Mesendoderm (in vitro differentiated cells): ENCODE results near the gene TBX4.

Experiments used
- DNase-seq: peaks from one replicate; pipeline ENCODE4 v3.0.0; 2013
- H2AK5ac ChIP-seq: 2 replicates; pipeline ENCODE4 v1.6.1; 2013; ENCODE audit warnings: low read length, inconsistent platforms
- H2BK120ac ChIP-seq: 2 replicates; pipeline ENCODE4 v1.6.1; 2013; ENCODE audit warnings: low read depth, mild to moderate bottlenecking, low read length, moderate library complexity, mixed read lengths
- H2BK15ac ChIP-seq: replicated peaks from 2 replicates; pipeline ENCODE4 v1.6.1; 2013; ENCODE audit warnings: low read depth, mild to moderate bottlenecking, moderate library complexity
- H2BK5ac ChIP-seq: 2 replicates; pipeline ENCODE4 v1.6.1; 2013; ENCODE audit warnings: low read length, inconsistent platforms
- H3K18ac ChIP-seq: 2 replicates; pipeline ENCODE4 v1.6.1; 2013; ENCODE audit warnings: mild to moderate bottlenecking, low read length, mixed read lengths
- H3K23ac ChIP-seq: one replicate; pipeline ENCODE4 v1.6.1; 2013; ENCODE audit warnings: low read length
- H3K27ac ChIP-seq: 2 replicates; pipeline ENCODE4 v1.5.1; 2013; ENCODE audit warnings: low read depth, mild to moderate bottlenecking, inconsistent platforms, low read length, moderate library complexity
- H3K27me3 ChIP-seq: 2 replicates; pipeline ENCODE4 v1.6.1; 2013; ENCODE audit warnings: low read length, control low read depth, mild to moderate bottlenecking, inconsistent platforms; ENCODE audit not compliant: insufficient read depth, poor library complexity
- H3K36me3 ChIP-seq: 2 replicates; pipeline ENCODE4 v1.6.1; 2013; ENCODE audit warnings: low read length, inconsistent platforms; ENCODE audit not compliant: control insufficient read depth, insufficient read depth
- H3K4ac ChIP-seq: one replicate; pipeline ENCODE4 v1.6.1; 2013; ENCODE audit warnings: low read depth, mild to moderate bottlenecking, low read length, moderate library complexity
- H3K4me1 ChIP-seq: 2 replicates; pipeline ENCODE4 v1.6.1; 2013; ENCODE audit warnings: low read depth, low read length, inconsistent platforms; ENCODE audit not compliant: control insufficient read depth
- H3K4me2 ChIP-seq: 2 replicates; pipeline ENCODE4 v1.6.1; 2013; ENCODE audit warnings: low read length
- H3K4me3 ChIP-seq: 2 replicates; pipeline ENCODE4 v1.5.1; 2013; ENCODE audit warnings: mild to moderate bottlenecking, low read length
- H3K56ac ChIP-seq: one replicate; pipeline ENCODE4 v1.6.1; 2013; ENCODE audit warnings: low read length
- H3K79me1 ChIP-seq: 2 replicates; pipeline ENCODE4 v1.6.1; 2013; ENCODE audit warnings: low read length, inconsistent platforms
- H3K79me2 ChIP-seq: 2 replicates; pipeline ENCODE4 v1.6.1; 2013; ENCODE audit warnings: mild to moderate bottlenecking, low read length; ENCODE audit not compliant: control insufficient read depth, insufficient read depth
- H3K9ac ChIP-seq: 2 replicates; pipeline ENCODE4 v1.6.1; 2013; ENCODE audit warnings: low read length, inconsistent platforms
- H4K5ac ChIP-seq: one replicate; pipeline ENCODE4 v1.6.1; 2013; ENCODE audit warnings: low read length
- H4K8ac ChIP-seq: one replicate; pipeline ENCODE4 v1.6.1; 2013; ENCODE audit warnings: low read depth, mild to moderate bottlenecking, control low read depth, low read length, moderate library complexity
- WGBS: extraction: QIAGEN DNeasy Blood & Tissue Kit; methylation state at CpG from one replicate; pipeline ENCODE4 v1.1.7; 2013; ENCODE audit warnings: low lambda C conversion rate, missing lambda C conversion rate; ENCODE audit not compliant: insufficient coverage; ENCODE audit errors: extremely low coverage; 5-methylcytosine and 5-hydroxymethylcytosine counted together

The TBX4 gene

GRCh38 chr17:61486135-61487120 lies 34.2 kb downstream of the TBX4 start:
- H3K79me2 ChIP-seq, result no peaks in the 10 kb centered on the region
- H3K4me1 ChIP-seq, result peaks cover 4% of the 10 kb centered on the region
- no peak overlapping the region for H2BK15ac ChIP-seq
- H3K27me3 ChIP-seq, result no peaks in the 10 kb centered on the region
- no peak overlapping the region for H3K4ac ChIP-seq
- H3K9ac ChIP-seq, result no peak overlapping the region
- H3K79me1 ChIP-seq, result no peaks in the 10 kb centered on the region
- no peak overlapping the region for H3K23ac ChIP-seq
- H2AK5ac ChIP-seq, result no peak overlapping the region
- no CpG with 5 or more reads among the region's 22 CpGs for WGBS
- H4K5ac ChIP-seq, result no peak overlapping the region
- no peak overlapping the region for H3K18ac ChIP-seq
- no peak overlapping the region for H3K27ac ChIP-seq
- no peak overlapping the region for H2BK5ac ChIP-seq
- peak overlapping the region; percentile 17 for H3K56ac ChIP-seq
- no peak overlapping the region for H3K4me2 ChIP-seq
- no peak overlapping the region for H3K4me3 ChIP-seq
- H3K36me3 ChIP-seq, result no peaks in the 10 kb centered on the region
- H4K8ac ChIP-seq, result no peak overlapping the region
- peak; percentile 67 for DNase-seq
- H2BK120ac ChIP-seq, result no peak overlapping the region

DNA sequence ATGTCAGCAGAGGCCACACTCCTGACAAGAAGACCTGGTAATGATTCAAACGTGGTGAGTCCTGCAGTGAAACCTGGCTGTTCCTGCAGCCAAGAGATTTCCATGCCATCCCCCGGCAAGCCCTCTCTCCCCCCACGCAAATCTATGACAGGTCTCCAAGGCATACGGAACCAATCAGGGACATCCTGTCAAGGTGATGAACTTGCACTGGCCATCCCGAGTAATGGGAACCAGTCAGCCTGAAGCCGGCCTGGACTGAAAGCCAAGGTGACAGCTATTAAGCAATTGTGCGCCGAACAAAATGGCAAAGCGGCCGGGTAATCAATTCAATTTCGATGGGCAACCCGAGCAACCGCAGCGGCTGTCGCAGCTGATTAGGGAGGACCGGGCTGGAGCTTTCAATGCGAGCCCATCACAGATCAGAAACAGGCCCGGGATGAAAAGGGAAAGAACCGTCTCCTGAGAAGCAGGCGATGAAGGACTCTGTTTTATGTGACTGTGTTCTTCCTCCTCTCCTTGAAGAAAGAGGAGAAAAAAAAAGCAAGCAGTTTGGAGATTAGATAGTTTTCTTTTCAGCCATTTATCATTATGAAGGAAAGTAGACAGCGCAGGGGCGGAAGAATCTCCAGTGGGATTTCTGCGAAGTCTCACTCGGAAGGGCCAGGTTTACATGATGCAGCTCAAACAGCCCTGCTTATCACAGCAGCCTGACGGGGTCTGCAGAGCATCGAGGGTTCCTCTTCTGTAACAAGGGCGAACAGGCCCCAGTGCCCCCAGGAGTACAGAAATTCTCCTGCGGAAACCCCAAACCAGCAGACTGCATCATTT lies 35.2 kb downstream of the TBX4 start:
- no peak overlapping the region for H3K9ac ChIP-seq
- H3K4me1 ChIP-seq, result peaks cover 4% of the 10 kb centered on the region
- no peaks in the 10 kb centered on the region for H3K36me3 ChIP-seq
- no peak overlapping the region for H3K4me3 ChIP-seq
- no peak overlapping the region for H4K5ac ChIP-seq
- H3K18ac ChIP-seq, result no peak overlapping the region
- H3K23ac ChIP-seq, result no peak overlapping the region
- WGBS, result no CpG with 5 or more reads among the region's 28 CpGs
- DNase-seq, result no peak
- H2AK5ac ChIP-seq, result no peak overlapping the region
- H4K8ac ChIP-seq, result no peak overlapping the region
- H2BK120ac ChIP-seq, result no peak overlapping the region
- no peak overlapping the region for H3K27ac ChIP-seq
- H3K4me2 ChIP-seq, result no peak overlapping the region
- no peak overlapping the region for H2BK5ac ChIP-seq
- H3K4ac ChIP-seq, result no peak overlapping the region
- H3K79me1 ChIP-seq, result no peaks in the 10 kb centered on the region
- H2BK15ac ChIP-seq, result no peak overlapping the region
- no peaks in the 10 kb centered on the region for H3K79me2 ChIP-seq
- no peaks in the 10 kb centered on the region for H3K27me3 ChIP-seq
- no peak overlapping the region for H3K56ac ChIP-seq

- H3K36me3 ChIP-seq, result no peaks in the 10 kb centered on the region
- H4K5ac ChIP-seq, result no peak overlapping the region
- H3K4me3 ChIP-seq, result no peak overlapping the region
- no peak overlapping the region for H2BK5ac ChIP-seq
- no CpG with 5 or more reads among the region's 9 CpGs for WGBS
- no peaks in the 10 kb centered on the region for H3K79me1 ChIP-seq
- H2BK15ac ChIP-seq, result no peak overlapping the region
- no peak overlapping the region for H4K8ac ChIP-seq
- no peak overlapping the region for H3K18ac ChIP-seq
- H3K4me2 ChIP-seq, result no peak overlapping the region
- H3K4ac ChIP-seq, result no peak overlapping the region
- no peak for DNase-seq
- no peak overlapping the region for H2AK5ac ChIP-seq
- no peak overlapping the region for H3K23ac ChIP-seq
- H3K27ac ChIP-seq, result no peak overlapping the region
- H2BK120ac ChIP-seq, result no peak overlapping the region
- H3K56ac ChIP-seq, result no peak overlapping the region
- H3K79me2 ChIP-seq, result no peaks in the 10 kb centered on the region
- H3K27me3 ChIP-seq, result no peaks in the 10 kb centered on the region
- peaks cover 4% of the 10 kb centered on the region for H3K4me1 ChIP-seq
- H3K9ac ChIP-seq, result no peak overlapping the region
Observed at GRCh38 chr17:61487989-61488595, 35.9 kb downstream of the TBX4 start.

- Histone ChIP-seq H3K4me1 (peaks cover 4% of the 10 kb centered on the region), H3K79me2 (no peaks in the 10 kb centered on the region), H3K4me2 (no peak overlapping the region), H2BK5ac (no peak overlapping the region), H4K8ac (no peak overlapping the region), H3K36me3 (no peaks in the 10 kb centered on the region), H2AK5ac (no peak overlapping the region), H3K79me1 (no peaks in the 10 kb centered on the region), H3K56ac (no peak overlapping the region), H2BK120ac (no peak overlapping the region), H3K4me3 (no peak overlapping the region), H3K18ac (no peak overlapping the region), H2BK15ac (no peak overlapping the region), H3K4ac (no peak overlapping the region), H4K5ac (no peak overlapping the region), H3K9ac (no peak overlapping the region), H3K27me3 (no peaks in the 10 kb centered on the region), H3K27ac (no peak overlapping the region), H3K23ac (no peak overlapping the region)
- no peak for DNase-seq
- WGBS, result no CpG with 5 or more reads among the region's 16 CpGs
Observed at GRCh38 chr17:61488878-61489718, 36.9 kb downstream of the TBX4 start.

DNA sequence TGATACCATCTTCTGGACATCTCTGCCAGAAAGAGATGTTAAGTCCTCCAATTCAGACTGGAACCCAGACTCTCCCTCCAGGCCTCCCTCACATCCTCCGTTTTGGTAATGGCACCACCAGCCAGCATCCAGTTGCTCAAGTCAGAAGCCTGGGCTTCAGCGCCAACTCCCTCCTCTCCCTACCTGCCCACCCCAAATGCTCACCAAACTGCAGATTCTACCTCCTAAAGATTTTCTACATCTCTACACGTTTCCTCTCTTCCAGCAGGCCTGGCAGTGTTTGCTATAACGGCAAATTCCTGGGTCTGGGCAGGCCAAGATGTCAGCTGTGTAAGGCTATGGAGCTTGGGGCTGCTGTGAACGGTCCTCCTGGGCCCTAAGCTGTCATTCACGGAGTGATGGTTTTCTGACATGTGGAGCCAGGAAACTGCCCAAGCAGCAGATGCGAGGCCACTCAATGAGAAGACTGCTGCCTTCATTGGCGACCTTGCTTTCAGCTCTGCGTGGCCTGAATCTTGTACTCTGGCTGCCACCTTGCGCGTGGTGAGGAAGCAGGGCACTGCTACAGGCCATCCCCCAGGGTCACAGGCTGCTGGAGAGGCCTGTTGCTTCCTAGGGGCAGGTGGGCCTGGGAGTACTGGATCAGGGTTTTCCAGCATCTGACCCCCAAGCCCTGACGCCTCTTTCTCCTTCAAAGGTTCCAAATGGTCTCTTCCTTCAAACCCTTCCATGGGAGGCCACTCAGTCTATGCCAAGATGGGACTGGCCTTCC lies 37.7 kb downstream of the TBX4 start:
- Histone ChIP-seq H3K79me2 (no peaks in the 10 kb centered on the region), H4K5ac (no peak overlapping the region), H3K56ac (no peak overlapping the region), H3K27me3 (no peaks in the 10 kb centered on the region), H3K18ac (no peak overlapping the region), H3K9ac (no peak overlapping the region), H4K8ac (no peak overlapping the region), H2BK15ac (no peak overlapping the region), H3K36me3 (no peaks in the 10 kb centered on the region), H2AK5ac (no peak overlapping the region), H3K23ac (no peak overlapping the region), H3K4me3 (no peak overlapping the region), H3K27ac (no peak overlapping the region), H3K4me1 (peaks cover 4% of the 10 kb centered on the region), H3K4me2 (no peak overlapping the region), H3K4ac (no peak overlapping the region), H2BK120ac (no peak overlapping the region), H3K79me1 (no peaks in the 10 kb centered on the region), H2BK5ac (no peak overlapping the region)
- WGBS, result no CpG with 5 or more reads among the region's 12 CpGs
- DNase-seq, result no peak
